Kidney capillary endothelial cell (primary cell): ENCODE measurements around the gene TXNDC5.
"Not testable (repeated sequence)": the region's sequence is repeated elsewhere in the genome, so short reads cannot be mapped to it uniquely, and the experiment has no call there.

Experiments
- DNase-seq: peaks from one replicate; pipeline ENCODE4 v3.0.0-alpha.2; 2018; ENCODE audit warnings: low spot score

Gene TXNDC5

DNA sequence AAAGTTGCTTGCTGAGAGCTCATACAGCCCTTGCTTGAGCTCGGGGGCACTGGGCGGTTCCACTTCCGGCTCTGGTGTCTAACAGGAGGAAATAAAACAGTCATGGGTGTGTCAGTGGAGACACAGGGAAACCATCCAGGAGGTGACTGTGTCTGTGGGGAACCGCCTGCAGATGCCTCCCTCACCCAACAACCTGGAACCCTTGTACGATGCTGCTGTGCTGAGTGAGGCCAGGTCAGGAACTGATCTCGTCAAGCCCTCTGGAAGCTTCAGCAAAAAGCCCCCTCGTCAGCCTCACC, 15.5 kb downstream of the TXNDC5 start:
- DNase-seq = peak; percentile 33

DNA sequence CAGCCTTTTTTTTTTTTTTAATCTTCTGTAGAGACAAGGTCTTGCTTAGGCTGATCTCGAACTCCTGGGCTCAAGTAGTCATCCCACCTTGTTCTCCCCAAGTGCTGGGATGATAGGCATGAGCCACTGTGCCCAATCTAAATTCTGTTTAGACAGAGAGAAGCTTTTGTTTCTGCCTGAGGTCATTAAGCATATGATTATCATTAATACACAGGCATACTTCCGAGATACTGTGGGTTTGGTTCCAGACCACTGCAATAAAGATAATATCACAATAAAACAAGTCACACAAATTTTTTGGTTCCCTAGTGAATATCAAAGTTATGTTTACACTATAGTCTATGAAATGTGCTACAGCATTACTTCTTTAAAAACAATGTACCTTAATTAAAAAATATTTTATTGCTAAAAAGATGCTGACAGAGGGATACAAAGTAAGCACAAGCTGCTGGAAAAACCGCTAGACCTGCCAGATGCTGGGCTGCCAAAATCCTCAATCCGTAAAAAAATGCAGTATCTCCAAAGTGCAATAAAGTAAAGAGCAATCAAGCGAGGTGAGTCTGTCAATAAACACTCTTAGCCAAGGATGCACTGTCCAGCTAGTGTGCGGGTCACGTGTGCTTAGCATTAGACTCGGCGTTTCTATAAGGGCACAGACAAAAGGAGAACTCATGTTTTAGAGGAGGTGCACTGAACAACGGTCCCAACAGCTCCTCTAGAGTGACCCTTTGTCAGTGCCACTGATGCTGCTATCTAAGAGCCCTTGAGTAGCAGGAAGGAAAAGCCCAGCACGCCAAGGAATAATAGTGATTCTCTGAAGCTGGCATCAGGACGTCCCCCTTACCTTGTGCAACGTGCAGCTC, 16.1 kb downstream of the TXNDC5 start:
- DNase-seq = no peak

- no peak for DNase-seq
Observed at GRCh38 chr6:7893342-7893741, 17.2 kb downstream of the TXNDC5 start.

DNA sequence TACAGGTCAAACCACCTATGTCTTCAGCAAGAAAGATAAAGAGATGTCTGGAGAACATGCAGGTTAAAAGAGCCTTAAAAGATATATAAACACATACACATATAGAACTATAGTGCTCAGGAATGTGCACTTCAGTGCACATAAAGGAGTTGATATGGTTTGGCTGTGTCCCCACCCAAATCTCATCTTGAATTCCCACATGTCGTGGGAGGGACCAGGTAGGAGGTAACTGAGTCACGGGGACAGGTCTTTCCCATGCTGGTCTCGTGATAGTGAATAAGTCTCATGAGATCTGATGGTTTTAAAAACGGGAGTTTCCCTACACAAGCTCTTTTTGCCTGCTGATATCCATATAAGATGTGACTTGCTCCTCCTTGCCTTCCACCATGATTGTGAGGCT, 18.2 kb downstream of the TXNDC5 start:
- DNase-seq = not testable (repeated sequence)

DNA sequence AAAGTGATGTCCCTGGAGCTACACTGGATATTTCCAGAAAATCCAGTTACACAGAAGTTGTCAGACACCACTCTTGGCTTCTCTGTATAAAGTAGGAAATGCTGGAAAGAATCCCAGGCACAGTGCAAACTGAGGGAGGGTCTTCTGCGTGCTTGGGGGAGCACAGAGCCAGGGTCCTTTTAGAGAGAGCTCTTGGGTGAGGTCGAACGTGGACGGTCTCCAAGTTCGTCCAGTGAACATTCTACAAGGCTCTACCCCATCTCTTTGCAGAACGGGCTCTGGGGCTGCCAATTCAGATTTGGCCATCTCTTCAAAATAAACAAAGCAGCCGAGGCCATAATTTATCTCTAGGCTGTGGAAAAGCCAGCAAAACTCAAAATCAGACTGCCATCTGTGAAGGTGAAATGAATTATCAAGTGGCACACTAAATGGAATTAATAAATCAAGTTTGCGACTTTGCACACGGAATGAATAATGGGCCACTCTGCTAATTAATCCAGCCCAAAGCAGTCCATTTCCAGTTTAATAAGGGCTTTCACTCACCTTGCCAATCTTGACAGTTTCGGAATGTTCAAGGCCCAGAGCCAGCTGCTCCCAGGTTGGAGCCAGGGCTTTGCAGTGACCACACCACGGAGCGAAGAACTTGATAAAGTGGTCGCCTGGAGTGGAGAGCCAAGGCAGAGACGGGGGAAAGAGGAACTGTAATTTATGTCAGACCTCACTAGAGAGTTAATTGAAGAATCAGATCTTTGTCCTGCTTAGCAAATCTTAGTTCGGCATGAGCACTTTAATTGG, 19.3 kb downstream of the TXNDC5 start:
- DNase-seq = no peak

- no peak for DNase-seq
Observed at GRCh38 chr6:7888587-7889357, 21.8 kb downstream of the TXNDC5 start.

DNA sequence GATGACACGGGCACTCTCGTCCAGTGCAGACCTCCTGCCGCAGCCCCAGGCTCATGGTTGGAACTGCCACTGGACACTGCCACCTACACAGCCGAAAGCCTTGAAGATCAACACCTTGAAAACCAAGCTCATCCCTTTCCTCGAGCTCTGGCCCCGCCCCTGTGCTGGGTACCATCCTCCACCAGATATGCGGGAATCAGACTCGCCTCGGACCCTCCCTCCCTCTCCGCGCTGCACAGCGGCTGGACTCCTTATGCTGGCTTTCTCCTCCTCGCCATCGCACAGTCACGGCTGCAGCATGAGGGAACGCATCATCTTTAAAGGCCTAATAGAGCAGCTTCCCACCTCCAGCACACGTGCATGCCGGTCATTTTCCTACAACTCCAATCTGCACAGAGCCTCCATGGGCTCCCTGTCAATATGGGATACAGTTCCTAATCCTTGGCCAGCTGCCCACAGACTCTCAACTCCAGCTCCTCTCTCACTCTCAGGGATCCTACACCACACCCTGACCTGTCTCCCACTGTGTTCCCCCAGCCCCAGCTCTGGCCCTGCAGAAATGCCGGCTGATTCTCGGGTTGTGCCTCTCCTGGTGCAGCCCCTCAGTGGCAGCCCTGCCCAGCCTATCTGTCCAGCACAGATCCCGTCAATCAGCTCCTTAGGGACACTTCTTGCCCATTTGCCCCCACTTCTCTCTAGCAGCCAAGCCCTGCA, 23.2 kb downstream of the TXNDC5 start:
- DNase-seq = no peak

DNA sequence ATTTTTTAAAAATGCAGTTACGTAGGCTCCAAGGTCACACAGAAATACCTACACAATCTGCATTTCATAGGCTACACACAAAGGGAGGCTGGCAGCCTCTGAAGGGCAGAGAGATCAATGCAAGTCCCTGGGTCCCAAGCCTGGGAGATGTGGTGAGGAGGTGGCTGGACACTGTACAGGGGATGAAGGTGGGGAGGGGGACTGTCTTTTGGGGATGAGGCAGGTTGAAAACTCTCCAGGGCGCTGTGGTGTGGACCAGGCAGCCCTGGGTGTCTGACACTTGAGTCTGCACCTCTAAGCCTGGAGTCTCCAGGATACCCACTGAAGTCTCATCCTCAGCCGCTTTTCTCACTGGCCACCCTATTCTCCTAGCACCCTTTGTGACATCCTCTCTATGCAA, 24.5 kb downstream of the TXNDC5 start:
- DNase-seq = no peak

DNA sequence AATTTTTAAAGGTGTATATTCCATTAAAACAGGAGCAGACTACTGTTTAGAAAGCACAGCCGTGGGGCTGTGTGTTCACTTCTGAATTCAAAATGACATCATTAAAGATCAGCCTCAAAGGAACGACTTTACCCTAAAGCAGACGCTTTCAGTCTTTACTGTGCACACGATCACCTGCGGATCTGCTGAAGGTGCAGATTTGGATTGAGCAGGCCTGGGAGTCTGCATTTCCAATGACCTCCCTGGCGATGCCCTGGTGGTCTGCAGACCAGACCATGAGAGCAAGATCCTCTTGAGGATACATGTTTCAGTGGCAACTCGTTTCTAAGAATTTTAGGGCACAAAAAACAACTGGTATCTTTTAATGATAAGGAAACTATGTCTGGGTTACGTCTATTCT, 27.2 kb downstream of the TXNDC5 start:
- DNase-seq = no peak

- DNase-seq = no peak
Observed at GRCh38 chr6:7882505-7883257, 27.9 kb downstream of the TXNDC5 start.

DNA sequence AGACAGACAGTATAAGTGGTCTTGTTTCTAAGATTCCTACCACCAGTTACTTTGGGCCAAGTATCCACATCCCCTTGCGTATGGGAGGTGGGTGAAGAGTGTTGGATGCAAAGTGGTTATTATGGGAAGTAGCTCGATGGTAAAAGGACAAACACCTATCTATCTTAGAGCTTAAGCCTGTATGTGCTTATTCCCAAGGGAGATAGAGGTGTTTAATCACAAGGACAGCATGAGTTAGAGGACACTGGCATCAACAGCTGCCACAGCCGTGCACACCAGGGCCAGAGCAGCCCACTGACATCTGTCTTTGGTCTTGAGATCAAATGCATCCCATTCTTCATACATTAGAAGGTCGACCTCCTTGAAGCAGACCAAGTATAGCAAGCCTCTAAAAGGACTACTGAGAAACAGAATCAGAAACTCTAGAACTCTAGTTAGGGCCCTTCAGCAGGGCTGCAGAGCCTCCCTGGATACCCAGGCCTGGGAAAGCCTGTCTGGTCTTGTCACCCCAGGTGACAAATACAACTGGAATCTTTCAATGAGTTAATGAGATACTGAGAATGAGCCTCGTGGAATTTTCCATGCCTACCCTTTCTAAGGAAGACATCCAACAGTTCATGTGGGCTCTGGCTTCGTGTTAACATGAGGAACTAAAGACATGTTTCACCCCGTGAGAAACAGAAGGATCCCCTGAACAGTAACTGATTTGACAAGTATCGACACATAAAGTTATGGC, 28.7 kb downstream of the TXNDC5 start:
- DNase-seq = no peak

GRCh38 chr6:7880718-7881107, 29.9 kb downstream of the TXNDC5 start:
- DNase-seq = no peak

DNA sequence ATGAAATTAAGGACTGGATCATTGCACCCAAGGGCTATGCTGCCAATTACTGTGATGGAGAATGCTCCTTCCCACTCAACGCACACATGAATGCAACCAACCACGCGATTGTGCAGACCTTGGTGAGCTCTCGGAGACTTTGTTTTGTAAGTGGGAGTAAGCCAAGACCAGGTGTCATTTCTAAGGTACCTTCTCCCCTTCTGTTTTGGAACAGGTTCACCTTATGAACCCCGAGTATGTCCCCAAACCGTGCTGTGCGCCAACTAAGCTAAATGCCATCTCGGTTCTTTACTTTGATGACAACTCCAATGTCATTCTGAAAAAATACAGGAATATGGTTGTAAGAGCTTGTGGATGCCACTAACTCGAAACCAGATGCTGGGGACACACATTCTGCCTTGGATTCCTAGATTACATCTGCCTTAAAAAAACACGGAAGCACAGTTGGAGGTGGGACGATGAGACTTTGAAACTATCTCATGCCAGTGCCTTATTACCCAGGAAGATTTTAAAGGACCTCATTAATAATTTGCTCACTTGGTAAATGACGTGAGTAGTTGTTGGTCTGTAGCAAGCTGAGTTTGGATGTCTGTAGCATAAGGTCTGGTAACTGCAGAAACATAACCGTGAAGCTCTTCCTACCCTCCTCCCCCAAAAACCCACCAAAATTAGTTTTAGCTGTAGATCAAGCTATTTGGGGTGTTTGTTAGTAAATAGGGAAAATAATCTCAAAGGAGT, 30.4 kb downstream of the TXNDC5 start:
- DNase-seq = no peak

DNA sequence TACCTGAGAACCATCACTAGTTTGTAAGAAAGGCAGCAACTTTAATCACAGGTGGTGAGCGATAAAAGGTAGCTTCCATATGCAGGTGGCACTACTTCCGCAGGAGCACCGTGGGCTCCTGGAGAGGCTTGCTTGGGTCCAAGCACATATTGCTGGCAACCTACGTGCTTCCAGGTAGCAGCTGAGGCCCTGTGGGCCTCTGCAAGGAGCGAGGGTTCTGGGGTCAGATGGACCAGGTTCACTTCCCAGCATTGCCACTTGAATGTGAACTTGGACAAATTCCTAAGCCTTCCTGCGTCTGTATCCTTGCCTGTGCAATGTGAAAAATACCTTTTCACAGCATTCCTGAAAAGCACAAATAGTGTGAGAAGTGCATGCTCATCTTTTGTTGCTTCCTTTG, 31.0 kb downstream of the TXNDC5 start:
- no peak for DNase-seq

- DNase-seq = no peak
Observed at GRCh38 chr6:7879043-7879442, 31.5 kb downstream of the TXNDC5 start.

- no peak for DNase-seq
Observed at GRCh38 chr6:7878401-7878964, 32.1 kb downstream of the TXNDC5 start.

DNA sequence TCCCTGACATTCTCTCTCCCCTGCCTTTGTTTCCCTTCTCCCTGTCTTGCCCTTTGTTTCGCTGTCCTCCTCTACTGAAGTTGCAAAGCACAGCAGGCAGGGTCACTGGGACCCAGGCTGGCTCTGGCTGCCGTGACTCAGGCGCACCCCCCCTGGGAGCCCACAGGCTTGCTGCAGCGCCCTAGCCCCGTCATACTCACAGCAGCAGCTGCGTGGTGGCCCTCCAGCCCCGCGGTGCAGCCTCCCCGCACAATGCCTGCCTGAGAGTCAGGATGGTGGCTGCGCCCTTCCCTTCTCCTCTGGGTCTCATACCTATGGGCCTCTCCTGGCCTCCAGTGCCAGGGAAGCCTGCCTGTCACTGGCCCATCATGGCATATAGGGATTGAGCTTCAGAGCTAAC, 41.7 kb downstream of the TXNDC5 start:
- DNase-seq = no peak

- DNase-seq = no peak
Observed at GRCh38 chr6:7866526-7866925, 44.1 kb downstream of the TXNDC5 start.

- DNase-seq = no peak
Observed at GRCh38 chr6:7865781-7866180, 44.8 kb downstream of the TXNDC5 start.

- DNase-seq = no peak
Observed at GRCh38 chr6:7859591-7859990, 51.0 kb downstream of the TXNDC5 start.
